Measurements from ENCODE around the gene ANKRD36. TPM values are rescaled to one million over a fixed set of nuclear protein-coding genes. Genes with fewer than 3 reads are reported as not detected.
"Not testable (repeated sequence)": the region's sequence is repeated elsewhere in the genome, so short reads cannot be mapped to it uniquely, and the experiment has no call there.

The ANKRD36 gene
- total and polyA plus RNA-seq, 10 of the 15 experiments (the other 5 are each of a cell fraction or from before 2014, with no cell fraction given), result 8.1 to 19.5 (median 13.0) TPM

- H3K79me2 ChIP-seq (ENCODE audit: control insufficient read depth, insufficient read depth, low read length); H3K9me3 ChIP-seq (replicated peaks; ENCODE audit: control insufficient read depth, insufficient read depth, low read length); H3K27me3 ChIP-seq (replicated peaks in 1 of 2; ENCODE audit: control insufficient read depth in 2 of 2, insufficient read depth in 2 of 2, low read length in 1 of 2); H3K36me3 ChIP-seq (ENCODE audit: control insufficient read depth in 2 of 2, insufficient read depth in 2 of 2, low read length in 1 of 2); POLR2A ChIA-PET; H3K4me2 ChIP-seq (ENCODE audit: control insufficient read depth, insufficient read depth); H3K4me1 ChIP-seq (ENCODE audit: control insufficient read depth, insufficient read depth, low read length); RAD21 ChIA-PET (ENCODE audit: unreplicated experiment); CTCF ChIA-PET; ATAC-seq; SMC1A ChIA-PET (ENCODE audit: uncharacterized antibody, unreplicated experiment); BruUV-seq (replicated peaks); in situ Hi-C loops (cut with MboI); H2AFZ ChIP-seq (ENCODE audit: control insufficient read depth, low read depth, low read length); FAIRE-seq; H3K4me3 ChIP-seq; H4K20me1 ChIP-seq (ENCODE audit: control insufficient read depth, insufficient read depth); intact Hi-C loops (cut with micrococcal nuclease; ENCODE audit: unreplicated experiment); H3K27ac ChIP-seq (ENCODE audit: control insufficient read depth, insufficient read depth); H3K9ac ChIP-seq (ENCODE audit: control insufficient read depth, insufficient read depth, low read length); DNase-seq (ENCODE audit: low read depth, low spot score): not testable (repeated sequence)
- 76% methylated on average over 6 of the region's 6 CpGs for WGBS (ENCODE audit: insufficient coverage, insufficient replicate concordance, low lambda C conversion rate, missing lambda C conversion rate)
Measured at GRCh38 chr2:97268075-97268591, 155.2 kb downstream of the ANKRD36 start.

GRCh38 chr2:97276232-97276798 lies 163.4 kb downstream of the ANKRD36 start:
- FAIRE-seq; in situ Hi-C loops (cut with MboI); H3K4me3 ChIP-seq; CTCF ChIA-PET; H2AFZ ChIP-seq (ENCODE audit: control insufficient read depth, low read depth, low read length); H3K79me2 ChIP-seq (ENCODE audit: control insufficient read depth, insufficient read depth, low read length); H3K9ac ChIP-seq (ENCODE audit: control insufficient read depth, insufficient read depth, low read length); H3K4me2 ChIP-seq (ENCODE audit: control insufficient read depth, insufficient read depth); ATAC-seq; H3K4me1 ChIP-seq (ENCODE audit: control insufficient read depth, insufficient read depth, low read length); RAD21 ChIA-PET (ENCODE audit: unreplicated experiment); H3K27me3 ChIP-seq (replicated peaks in 1 of 2; ENCODE audit: control insufficient read depth in 2 of 2, insufficient read depth in 2 of 2, low read length in 1 of 2); SMC1A ChIA-PET (ENCODE audit: uncharacterized antibody, unreplicated experiment); H4K20me1 ChIP-seq (ENCODE audit: control insufficient read depth, insufficient read depth); BruUV-seq (replicated peaks); H3K36me3 ChIP-seq (ENCODE audit: control insufficient read depth in 2 of 2, insufficient read depth in 2 of 2, low read length in 1 of 2); POLR2A ChIA-PET; H3K9me3 ChIP-seq (replicated peaks; ENCODE audit: control insufficient read depth, insufficient read depth, low read length); intact Hi-C loops (cut with micrococcal nuclease; ENCODE audit: unreplicated experiment); DNase-seq (ENCODE audit: low read depth, low spot score); H3K27ac ChIP-seq (ENCODE audit: control insufficient read depth, insufficient read depth): not testable (repeated sequence)
- no CpG with 5 or more reads among the region's 4 CpGs for WGBS (ENCODE audit: insufficient coverage, insufficient replicate concordance, low lambda C conversion rate, missing lambda C conversion rate)

- H4K20me1 ChIP-seq (ENCODE audit: control insufficient read depth, insufficient read depth); H3K9me3 ChIP-seq (replicated peaks; ENCODE audit: control insufficient read depth, insufficient read depth, low read length); H3K4me2 ChIP-seq (ENCODE audit: control insufficient read depth, insufficient read depth); DNase-seq (ENCODE audit: low read depth, low spot score); SMC1A ChIA-PET (ENCODE audit: uncharacterized antibody, unreplicated experiment); H3K36me3 ChIP-seq (ENCODE audit: control insufficient read depth in 2 of 2, insufficient read depth in 2 of 2, low read length in 1 of 2); in situ Hi-C loops (cut with MboI); POLR2A ChIA-PET; intact Hi-C loops (cut with micrococcal nuclease; ENCODE audit: unreplicated experiment); H3K9ac ChIP-seq (ENCODE audit: control insufficient read depth, insufficient read depth, low read length); FAIRE-seq; CTCF ChIA-PET; H3K4me3 ChIP-seq; H3K4me1 ChIP-seq (ENCODE audit: control insufficient read depth, insufficient read depth, low read length); RAD21 ChIA-PET (ENCODE audit: unreplicated experiment); BruUV-seq (replicated peaks); ATAC-seq; H3K79me2 ChIP-seq (ENCODE audit: control insufficient read depth, insufficient read depth, low read length); H2AFZ ChIP-seq (ENCODE audit: control insufficient read depth, low read depth, low read length); H3K27ac ChIP-seq (ENCODE audit: control insufficient read depth, insufficient read depth); H3K27me3 ChIP-seq (replicated peaks in 1 of 2; ENCODE audit: control insufficient read depth in 2 of 2, insufficient read depth in 2 of 2, low read length in 1 of 2): not testable (repeated sequence)
- WGBS (ENCODE audit: insufficient coverage, insufficient replicate concordance, low lambda C conversion rate, missing lambda C conversion rate), result no CpG with 5 or more reads among the region's 2 CpGs
Measured at GRCh38 chr2:97285187-97285586, 172.2 kb downstream of the ANKRD36 start.

GRCh38 chr2:97293687-97294086 lies 180.7 kb downstream of the ANKRD36 start:
- POLR2A ChIA-PET; H3K4me3 ChIP-seq; DNase-seq (ENCODE audit: low read depth, low spot score); H3K27me3 ChIP-seq (replicated peaks in 1 of 2; ENCODE audit: control insufficient read depth in 2 of 2, insufficient read depth in 2 of 2, low read length in 1 of 2); H3K36me3 ChIP-seq (ENCODE audit: control insufficient read depth in 2 of 2, insufficient read depth in 2 of 2, low read length in 1 of 2); H3K4me1 ChIP-seq (ENCODE audit: control insufficient read depth, insufficient read depth, low read length); RAD21 ChIA-PET (ENCODE audit: unreplicated experiment); H4K20me1 ChIP-seq (ENCODE audit: control insufficient read depth, insufficient read depth); in situ Hi-C loops (cut with MboI); CTCF ChIA-PET; SMC1A ChIA-PET (ENCODE audit: uncharacterized antibody, unreplicated experiment); BruUV-seq (replicated peaks); H3K27ac ChIP-seq (ENCODE audit: control insufficient read depth, insufficient read depth); H3K9me3 ChIP-seq (replicated peaks; ENCODE audit: control insufficient read depth, insufficient read depth, low read length); FAIRE-seq; H3K9ac ChIP-seq (ENCODE audit: control insufficient read depth, insufficient read depth, low read length); intact Hi-C loops (cut with micrococcal nuclease; ENCODE audit: unreplicated experiment); H2AFZ ChIP-seq (ENCODE audit: control insufficient read depth, low read depth, low read length); ATAC-seq; H3K79me2 ChIP-seq (ENCODE audit: control insufficient read depth, insufficient read depth, low read length); H3K4me2 ChIP-seq (ENCODE audit: control insufficient read depth, insufficient read depth): not testable (repeated sequence)
- WGBS (ENCODE audit: insufficient coverage, insufficient replicate concordance, low lambda C conversion rate, missing lambda C conversion rate), result 0% methylated on average over 1 of the region's 1 CpG
